ENCODE measurements around the gene TBX18. TPM values are rescaled to one million over a fixed set of nuclear protein-coding genes. Genes with fewer than 3 reads are reported as not detected.

TBX18 gene
- total RNA-seq, 1 experiment from 2014 or later: 14.4 TPM

DNA sequence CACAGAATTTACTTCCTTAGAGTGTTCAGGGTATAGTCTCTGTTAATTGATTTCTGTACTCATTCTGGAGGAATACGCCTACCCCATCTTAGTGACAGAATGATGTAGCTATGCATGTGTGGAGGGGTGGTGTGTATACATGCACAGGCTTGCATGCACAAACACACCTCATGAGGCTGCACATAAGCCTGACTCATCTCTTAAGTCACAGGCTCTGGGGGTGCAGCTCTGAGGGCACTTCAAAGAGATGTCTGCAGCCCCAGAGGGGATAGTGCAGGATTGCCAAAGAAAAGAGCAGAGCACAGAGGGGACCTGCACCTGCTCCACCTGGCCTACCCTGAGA lies 24.6 kb downstream of the TBX18 start:
- Histone ChIP-seq H2AFZ (ENCODE audit: low read depth, low read length, poor library complexity, severe bottlenecking) (no peak overlapping the region), H3K9me3 (ENCODE audit: control insufficient read depth in 1 of 2, insufficient read depth in 1 of 2, low read depth in 1 of 2, low read length in 2 of 2) (no peaks in the 10 kb centered on the region), H3K9me2 (ENCODE audit: insufficient read depth) (no peaks in the 10 kb centered on the region), H3K36me3 (ENCODE audit: control insufficient read depth in 1 of 2, insufficient read depth in 2 of 2, low read length in 2 of 2) (no peaks in the 10 kb centered on the region), H3K4me2 (ENCODE audit: low read length) (no peak overlapping the region), H3K4me3 (replicated peaks in 1 of 2; ENCODE audit: low read depth in 1 of 2, low read length in 2 of 2) (no peak overlapping the region), H4K20me1 (ENCODE audit: insufficient read depth) (no peaks in the 10 kb centered on the region), H3K79me2 (ENCODE audit: insufficient read depth, low read length) (no peaks in the 10 kb centered on the region), H3K9ac (ENCODE audit: low read length) (no peak overlapping the region), H3K27me3 (ENCODE audit: insufficient read depth, low read length) (0 out of 2 replicates have a peak, but pooled peaks cover 4% of the 10 kb centered on the region), H3K27ac (ENCODE audit: low read depth, low read length) (no peak overlapping the region), H3K4me1 (ENCODE audit: control insufficient read depth in 1 of 2, insufficient read depth in 2 of 2, low read length in 2 of 2) (peaks cover 0 to 5% of the 10 kb centered on the region in 2 experiments; a peak in 1 of 4 replicates)
- intact Hi-C loops (cut with micrococcal nuclease): no loop called here
- no peak; the same call in 1 of the 2 replicates for ATAC-seq
- TF ChIP-seq CBX3 (IDR thresholded peaks at IDR 0.05; ENCODE audit: low read depth): no peak
- ChIA-PET CTCF (interaction anchor here (2.0 kb wide), 1 partner anchor 11 kb away, joined by 6 read pairs; no protein-coding TSS in a partner anchor), RAD21 (ENCODE audit: low non-redundant PET in 1 of 2, low total read pairs in 2 of 2, uncharacterized antibody in 2 of 2, unreplicated experiment in 2 of 2) (no interaction called here), POLR2A (no interaction called here)
- no peak for DNase-seq (ENCODE audit: low read depth, low spot score)
- no TSS peak for BruUV-seq (replicated peaks)

DNA sequence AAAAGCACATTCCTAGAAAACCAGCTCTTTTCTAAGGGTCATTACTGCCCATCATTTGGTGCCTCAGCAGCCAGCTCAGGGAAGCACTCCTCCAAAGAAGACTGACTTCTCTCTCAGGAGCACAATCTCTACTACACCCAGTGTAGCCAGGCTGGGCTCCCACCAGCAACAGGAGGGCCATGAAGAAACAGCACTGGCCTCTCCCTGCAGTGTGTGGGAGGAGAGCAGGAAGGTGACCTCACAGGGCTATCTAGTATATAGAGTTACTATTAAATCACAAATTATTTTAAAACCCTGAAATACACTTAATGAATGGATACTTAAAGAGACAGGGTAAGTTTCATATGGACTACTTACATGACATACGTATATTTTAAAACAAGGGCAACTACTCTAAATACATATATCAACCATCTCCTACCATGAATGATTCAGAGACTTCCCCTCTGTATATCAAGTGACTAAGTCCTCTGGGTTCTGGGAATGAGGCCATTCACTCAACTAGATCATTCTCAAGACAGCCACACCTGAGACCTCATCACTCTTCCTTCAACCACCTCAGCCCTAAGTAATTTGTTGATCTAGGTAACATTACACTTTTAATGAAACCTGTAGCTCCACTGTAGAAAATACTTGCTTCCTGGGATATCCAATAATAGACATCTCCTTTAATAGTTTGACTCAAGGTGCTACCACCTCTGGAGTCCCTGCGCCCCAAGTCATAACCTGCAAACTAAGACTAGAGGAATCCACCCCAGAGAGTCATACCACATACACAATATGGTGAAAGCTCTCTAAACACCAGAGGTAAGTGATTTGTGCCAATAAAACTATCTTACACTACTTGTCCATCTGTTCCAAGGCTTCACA lies 25.2 kb downstream of the TBX18 start:
- Histone ChIP-seq H3K4me3 (replicated peaks in 1 of 2; ENCODE audit: low read depth in 1 of 2, low read length in 2 of 2) (no peak overlapping the region), H3K36me3 (ENCODE audit: control insufficient read depth in 1 of 2, insufficient read depth in 2 of 2, low read length in 2 of 2) (no peaks in the 10 kb centered on the region), H3K27ac (ENCODE audit: low read depth, low read length) (no peak overlapping the region), H2AFZ (ENCODE audit: low read depth, low read length, poor library complexity, severe bottlenecking) (no peak overlapping the region), H3K9me3 (ENCODE audit: control insufficient read depth in 1 of 2, insufficient read depth in 1 of 2, low read depth in 1 of 2, low read length in 2 of 2) (no peaks in the 10 kb centered on the region), H3K9me2 (ENCODE audit: insufficient read depth) (no peaks in the 10 kb centered on the region), H4K20me1 (ENCODE audit: insufficient read depth) (no peaks in the 10 kb centered on the region), H3K4me1 (ENCODE audit: control insufficient read depth in 1 of 2, insufficient read depth in 2 of 2, low read length in 2 of 2) (peaks cover 0 to 5% of the 10 kb centered on the region in 2 experiments; a peak in 1 of 4 replicates), H3K9ac (ENCODE audit: low read length) (no peak overlapping the region), H3K4me2 (ENCODE audit: low read length) (no peak overlapping the region), H3K27me3 (ENCODE audit: insufficient read depth, low read length) (0 out of 2 replicates have a peak, but pooled peaks cover 4% of the 10 kb centered on the region), H3K79me2 (ENCODE audit: insufficient read depth, low read length) (no peaks in the 10 kb centered on the region)
- ATAC-seq (no peak), DNase-seq (ENCODE audit: low read depth, low spot score) (no peak)
- CTCF ChIA-PET: interaction anchor here (2.0 kb wide), 1 partner anchor 10 kb away, joined by 6 read pairs; no protein-coding TSS in a partner anchor
- RAD21 ChIA-PET (ENCODE audit: low non-redundant PET in 1 of 2, low total read pairs in 2 of 2, uncharacterized antibody in 2 of 2, unreplicated experiment in 2 of 2): no interaction called here
- POLR2A ChIA-PET: no interaction called here
- intact Hi-C loops (cut with micrococcal nuclease): no loop called here
- TF ChIP-seq, protein P1, sequence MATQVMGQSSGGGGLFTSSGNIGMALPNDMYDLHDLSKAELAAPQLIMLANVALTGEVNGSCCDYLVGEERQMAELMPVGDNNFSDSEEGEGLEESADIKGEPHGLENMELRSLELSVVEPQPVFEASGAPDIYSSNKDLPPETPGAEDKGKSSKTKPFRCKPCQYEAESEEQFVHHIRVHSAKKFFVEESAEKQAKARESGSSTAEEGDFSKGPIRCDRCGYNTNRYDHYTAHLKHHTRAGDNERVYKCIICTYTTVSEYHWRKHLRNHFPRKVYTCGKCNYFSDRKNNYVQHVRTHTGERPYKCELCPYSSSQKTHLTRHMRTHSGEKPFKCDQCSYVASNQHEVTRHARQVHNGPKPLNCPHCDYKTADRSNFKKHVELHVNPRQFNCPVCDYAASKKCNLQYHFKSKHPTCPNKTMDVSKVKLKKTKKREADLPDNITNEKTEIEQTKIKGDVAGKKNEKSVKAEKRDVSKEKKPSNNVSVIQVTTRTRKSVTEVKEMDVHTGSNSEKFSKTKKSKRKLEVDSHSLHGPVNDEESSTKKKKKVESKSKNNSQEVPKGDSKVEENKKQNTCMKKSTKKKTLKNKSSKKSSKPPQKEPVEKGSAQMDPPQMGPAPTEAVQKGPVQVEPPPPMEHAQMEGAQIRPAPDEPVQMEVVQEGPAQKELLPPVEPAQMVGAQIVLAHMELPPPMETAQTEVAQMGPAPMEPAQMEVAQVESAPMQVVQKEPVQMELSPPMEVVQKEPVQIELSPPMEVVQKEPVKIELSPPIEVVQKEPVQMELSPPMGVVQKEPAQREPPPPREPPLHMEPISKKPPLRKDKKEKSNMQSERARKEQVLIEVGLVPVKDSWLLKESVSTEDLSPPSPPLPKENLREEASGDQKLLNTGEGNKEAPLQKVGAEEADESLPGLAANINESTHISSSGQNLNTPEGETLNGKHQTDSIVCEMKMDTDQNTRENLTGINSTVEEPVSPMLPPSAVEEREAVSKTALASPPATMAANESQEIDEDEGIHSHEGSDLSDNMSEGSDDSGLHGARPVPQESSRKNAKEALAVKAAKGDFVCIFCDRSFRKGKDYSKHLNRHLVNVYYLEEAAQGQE (IDR thresholded peaks at IDR 0.05; ENCODE audit: low read depth): no peak
- TF ChIP-seq POLR2A (IDR thresholded peaks at IDR 0.05; ENCODE audit: borderline replicate concordance, extremely low read depth, insufficient read depth, insufficient read length) (no peak), SRF (IDR thresholded peaks at IDR 0.05; ENCODE audit: low read depth) (no peak)
- TF ChIP-seq, protein P2, sequence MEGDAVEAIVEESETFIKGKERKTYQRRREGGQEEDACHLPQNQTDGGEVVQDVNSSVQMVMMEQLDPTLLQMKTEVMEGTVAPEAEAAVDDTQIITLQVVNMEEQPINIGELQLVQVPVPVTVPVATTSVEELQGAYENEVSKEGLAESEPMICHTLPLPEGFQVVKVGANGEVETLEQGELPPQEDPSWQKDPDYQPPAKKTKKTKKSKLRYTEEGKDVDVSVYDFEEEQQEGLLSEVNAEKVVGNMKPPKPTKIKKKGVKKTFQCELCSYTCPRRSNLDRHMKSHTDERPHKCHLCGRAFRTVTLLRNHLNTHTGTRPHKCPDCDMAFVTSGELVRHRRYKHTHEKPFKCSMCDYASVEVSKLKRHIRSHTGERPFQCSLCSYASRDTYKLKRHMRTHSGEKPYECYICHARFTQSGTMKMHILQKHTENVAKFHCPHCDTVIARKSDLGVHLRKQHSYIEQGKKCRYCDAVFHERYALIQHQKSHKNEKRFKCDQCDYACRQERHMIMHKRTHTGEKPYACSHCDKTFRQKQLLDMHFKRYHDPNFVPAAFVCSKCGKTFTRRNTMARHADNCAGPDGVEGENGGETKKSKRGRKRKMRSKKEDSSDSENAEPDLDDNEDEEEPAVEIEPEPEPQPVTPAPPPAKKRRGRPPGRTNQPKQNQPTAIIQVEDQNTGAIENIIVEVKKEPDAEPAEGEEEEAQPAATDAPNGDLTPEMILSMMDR (IDR thresholded peaks at IDR 0.05 in 2 of 3, conservative IDR thresholded peaks at IDR 0.05 in 1 of 3; ENCODE audit: borderline replicate concordance in 1 of 3, insufficient read depth in 1 of 3, low read depth in 2 of 3, low read length in 2 of 3): no peak
- no TSS peak for BruUV-seq (replicated peaks)

Measured in HCT116 (cell line).